WTC11 (cell line): Measurements from ENCODE around the gene GRM7. TPM values are rescaled to one million over a fixed set of nuclear protein-coding genes. Genes with fewer than 3 reads are reported as not detected.

Experiments
- ATAC-seq: fragments of 200-7000 bp; cut with Tn5 transposase; 2 replicates; pipeline ENCODE4 v1.10.0; 2021; ENCODE audit warnings: mild to moderate bottlenecking, moderate library complexity
- CTCF ChIA-PET: fragments of 300-600 bp; sonication (Branson Sonifier 250); formaldehyde crosslinking; loops from one replicate; lab custom pipeline; 2021; ENCODE audit warnings: antibody characterized with exemption; lab: Charles Lee
- POLR2A ChIA-PET: fragments of 350-600 bp; sonication (Branson Sonifier 250); formaldehyde crosslinking; loops from one replicate; lab custom pipeline; 2021; ENCODE audit warnings: antibody characterized with exemption; lab: Charles Lee
- DNase-seq: peaks from one replicate; pipeline ENCODE4 v3.0.0; 2021; ENCODE audit warnings: low spot score
- H3K27ac Mint-ChIP-seq: 2 replicates; pipeline ENCODE4 v1.8.0; 2021; ENCODE audit warnings: mixed read lengths
- H3K27me3 Mint-ChIP-seq: 2 replicates; pipeline ENCODE4 v1.8.0; 2021; ENCODE audit warnings: low read depth, mild to moderate bottlenecking, moderate library complexity, mixed read lengths
- H3K36me3 Mint-ChIP-seq: 2 replicates; pipeline ENCODE4 v1.8.0; 2021; ENCODE audit warnings: mixed read lengths
- H3K4me1 Mint-ChIP-seq: 2 replicates; pipeline ENCODE4 v1.8.0; 2022; ENCODE audit warnings: mixed read lengths
- H3K4me3 Mint-ChIP-seq: 2 replicates; pipeline ENCODE4 v1.8.0; 2021; ENCODE audit warnings: mild to moderate bottlenecking, moderate library complexity, mixed read lengths
- H3K9me3 Mint-ChIP-seq: 2 replicates; pipeline ENCODE4 v1.8.0; 2021; ENCODE audit warnings: mixed read lengths
- EMX1 ChIP-seq: fragments of 250-450 bp; sonication (Bioruptor Pico); IDR thresholded peaks from 2 replicates; pipeline ENCODE4 v1.8.0; 2021; ENCODE audit warnings: mild to moderate bottlenecking
- ESRRA ChIP-seq: sonication (generic); formaldehyde crosslinking; IDR thresholded peaks from 2 replicates; pipeline ENCODE4 v1.8.1; 2022; ENCODE audit warnings: mild to moderate bottlenecking, missing genetic modification reagents, borderline replicate concordance
- FOXJ3 ChIP-seq: sonication (generic); formaldehyde crosslinking; IDR thresholded peaks from 2 replicates; pipeline ENCODE4 v1.9.0; 2021; ENCODE audit warnings: missing genetic modification reagents, mild to moderate bottlenecking, borderline replicate concordance
- FOXK1 ChIP-seq: sonication (generic); formaldehyde crosslinking; IDR thresholded peaks from 2 replicates; pipeline ENCODE4 v1.8.0; 2022; ENCODE audit warnings: mild to moderate bottlenecking, moderate library complexity, missing genetic modification reagents
- GABPB1 ChIP-seq: sonication (generic); formaldehyde crosslinking; IDR thresholded peaks from 2 replicates; pipeline ENCODE4 v1.8.1; 2023; ENCODE audit warnings: mild to moderate bottlenecking, missing genetic modification reagents
- GTF2I ChIP-seq: fragments of 250-450 bp; sonication (Bioruptor Pico); conservative IDR thresholded peaks from 2 replicates; pipeline ENCODE4 v1.4.0; 2021; ENCODE audit warnings: mild to moderate bottlenecking
- IRF2 ChIP-seq: sonication (generic); formaldehyde crosslinking; IDR thresholded peaks from 2 replicates; pipeline ENCODE4 v1.8.0; 2022; ENCODE audit warnings: low read depth, missing genetic modification reagents, borderline replicate concordance
- JAZF1 ChIP-seq: fragments of 250-450 bp; sonication (Bioruptor Pico); IDR thresholded peaks from 2 replicates; pipeline ENCODE4 v1.9.0; 2021; ENCODE audit warnings: moderate library complexity, mild to moderate bottlenecking, inconsistent platforms
- JUN ChIP-seq: sonication (generic); formaldehyde crosslinking; IDR thresholded peaks from 2 replicates; pipeline ENCODE4 v1.8.0; 2023; ENCODE audit warnings: mild to moderate bottlenecking, missing genetic modification reagents
- MXD4 ChIP-seq: fragments of 250-450 bp; sonication (Bioruptor Pico); IDR thresholded peaks from 2 replicates; pipeline ENCODE4 v1.8.0; 2021; ENCODE audit warnings: mild to moderate bottlenecking, moderate library complexity, borderline replicate concordance
- NR2C2 ChIP-seq: sonication (generic); formaldehyde crosslinking; IDR thresholded peaks from 2 replicates; pipeline ENCODE4 v1.8.0; 2022; ENCODE audit warnings: mild to moderate bottlenecking, missing genetic modification reagents
- OVOL2 ChIP-seq: fragments of 250-450 bp; sonication (Bioruptor Pico); IDR thresholded peaks from 2 replicates; pipeline ENCODE4 v1.9.0; 2021; ENCODE audit warnings: mild to moderate bottlenecking, borderline replicate concordance
- PRRX2 ChIP-seq: fragments of 250-450 bp; sonication (Bioruptor Pico); IDR thresholded peaks from 2 replicates; pipeline ENCODE4 v1.8.0; 2021; ENCODE audit warnings: mild to moderate bottlenecking
- RELA ChIP-seq: sonication (generic); formaldehyde crosslinking; IDR thresholded peaks from 2 replicates; pipeline ENCODE4 v1.8.1; 2022; ENCODE audit warnings: missing genetic modification reagents, mild to moderate bottlenecking, borderline replicate concordance
- SMAD3 ChIP-seq: sonication (generic); formaldehyde crosslinking; IDR thresholded peaks from 2 replicates; pipeline ENCODE4 v1.8.0; 2022; ENCODE audit warnings: missing genetic modification reagents, mild to moderate bottlenecking, borderline replicate concordance
- SOX15 ChIP-seq: fragments of 250-450 bp; sonication (Bioruptor Pico); IDR thresholded peaks from 2 replicates; pipeline ENCODE4 v1.9.0; 2021; ENCODE audit warnings: mild to moderate bottlenecking
- ZNF121 ChIP-seq: sonication (generic); formaldehyde crosslinking; IDR thresholded peaks from 2 replicates; pipeline ENCODE4 v1.8.0; 2023; ENCODE audit warnings: missing genetic modification reagents
- ZNF138 ChIP-seq: sonication (generic); formaldehyde crosslinking; conservative IDR thresholded peaks from 2 replicates; pipeline ENCODE4 v1.8.1; 2022; ENCODE audit warnings: mild to moderate bottlenecking, moderate library complexity, missing genetic modification reagents
- ZNF232 ChIP-seq: sonication (generic); formaldehyde crosslinking; IDR thresholded peaks from 2 replicates; pipeline ENCODE4 v1.8.0; 2022; ENCODE audit warnings: mild to moderate bottlenecking, missing genetic modification reagents
- ZNF423 ChIP-seq: fragments of 250-450 bp; sonication (Bioruptor Pico); IDR thresholded peaks from 2 replicates; pipeline ENCODE4 v2.1.2; 2022; ENCODE audit warnings: mild to moderate bottlenecking, moderate library complexity
- ZNF671 ChIP-seq: fragments of 250-450 bp; sonication (Bioruptor Pico); IDR thresholded peaks from 2 replicates; pipeline ENCODE4 v1.8.0; 2021; ENCODE audit warnings: mild to moderate bottlenecking
- total RNA-seq: library from RNA; stranded (reverse); gene quantifications from 3 replicates; pipeline ENCODE4 v1.2.3, GENCODE V29; 2021
- TF ChIP-seq, protein P1 (sequence below): sonication (generic); formaldehyde crosslinking; IDR thresholded peaks from 2 replicates; pipeline ENCODE4 v1.8.1; 2022; ENCODE audit warnings: missing genetic modification reagents, borderline replicate concordance
- TF ChIP-seq, protein P2 (sequence below): sonication (generic); formaldehyde crosslinking; IDR thresholded peaks from 2 replicates; pipeline ENCODE4 v1.8.0; 2023; ENCODE audit warnings: missing genetic modification reagents
- TF ChIP-seq, protein P3 (sequence below): sonication (generic); formaldehyde crosslinking; IDR thresholded peaks from 2 replicates; pipeline ENCODE4 v1.8.1; 2023; ENCODE audit warnings: mild to moderate bottlenecking, missing genetic modification reagents, moderate library complexity
- TF ChIP-seq, protein P4 (sequence below): sonication (generic); formaldehyde crosslinking; IDR thresholded peaks from 2 replicates; pipeline ENCODE4 v1.8.0; 2022; ENCODE audit warnings: mild to moderate bottlenecking, missing genetic modification reagents
- TF ChIP-seq, protein P5 (sequence below): fragments of 250-450 bp; sonication (Bioruptor Pico); conservative IDR thresholded peaks from 2 replicates; pipeline ENCODE4 v1.9.0; 2021; ENCODE audit warnings: mild to moderate bottlenecking
- TF ChIP-seq, protein P6 (sequence below): sonication (generic); formaldehyde crosslinking; IDR thresholded peaks from 2 replicates; pipeline ENCODE4 v1.8.0; 2022; ENCODE audit warnings: missing genetic modification reagents

GRM7 gene
- total RNA-seq, 1 experiment from 2014 or later: 0.42 TPM

DNA sequence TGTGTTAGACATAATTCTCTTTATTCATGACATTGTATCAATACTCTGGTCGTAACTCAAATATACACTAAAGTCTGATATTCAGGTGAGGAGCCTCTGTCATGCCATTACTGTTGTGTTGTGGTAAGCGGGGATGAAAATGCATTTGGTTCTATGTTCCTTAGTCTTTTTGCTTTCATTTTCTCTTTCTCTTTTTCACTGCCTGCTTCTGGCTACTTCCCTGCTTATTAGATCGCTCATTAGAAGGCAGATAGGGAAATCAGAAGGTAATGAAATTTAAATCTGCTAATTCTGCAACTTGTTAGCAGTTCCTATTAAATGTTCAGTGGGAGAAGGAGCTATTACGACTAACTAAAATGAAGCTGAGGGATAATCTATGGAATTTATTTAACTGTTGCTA is 345.0 kb downstream of the GRM7 start:
- ChIA-PET CTCF (no interaction called here), POLR2A (no interaction called here)
- Mint-ChIP-seq H3K4me1 (peaks cover 9% of the 10 kb centered on the region), H3K9me3 (peaks cover 6% of the 10 kb centered on the region), H3K4me3 (no peak overlapping the region), H3K27ac (no peak overlapping the region), H3K27me3 (no peaks in the 10 kb centered on the region), H3K36me3 (no peaks in the 10 kb centered on the region)
- DNase-seq: no peak
- TF ChIP-seq FOXJ3 (CRISPR knock-in tag) (no peak), RELA (CRISPR knock-in tag) (no peak), EMX1 (CRISPR knock-in tag) (no peak), PRRX2 (no peak), SOX15 (CRISPR knock-in tag) (no peak), MXD4 (no peak), ZNF121 (CRISPR knock-in tag) (no peak), ZNF138 (CRISPR knock-in tag) (no peak), ZNF423 (CRISPR knock-in tag) (no peak), JUN (no peak), NR2C2 (CRISPR knock-in tag) (no peak), GABPB1 (no peak), GTF2I (CRISPR knock-in tag) (no peak), SMAD3 (CRISPR knock-in tag) (no peak), ZNF671 (CRISPR knock-in tag) (no peak)
- TF ChIP-seq, protein P1, sequence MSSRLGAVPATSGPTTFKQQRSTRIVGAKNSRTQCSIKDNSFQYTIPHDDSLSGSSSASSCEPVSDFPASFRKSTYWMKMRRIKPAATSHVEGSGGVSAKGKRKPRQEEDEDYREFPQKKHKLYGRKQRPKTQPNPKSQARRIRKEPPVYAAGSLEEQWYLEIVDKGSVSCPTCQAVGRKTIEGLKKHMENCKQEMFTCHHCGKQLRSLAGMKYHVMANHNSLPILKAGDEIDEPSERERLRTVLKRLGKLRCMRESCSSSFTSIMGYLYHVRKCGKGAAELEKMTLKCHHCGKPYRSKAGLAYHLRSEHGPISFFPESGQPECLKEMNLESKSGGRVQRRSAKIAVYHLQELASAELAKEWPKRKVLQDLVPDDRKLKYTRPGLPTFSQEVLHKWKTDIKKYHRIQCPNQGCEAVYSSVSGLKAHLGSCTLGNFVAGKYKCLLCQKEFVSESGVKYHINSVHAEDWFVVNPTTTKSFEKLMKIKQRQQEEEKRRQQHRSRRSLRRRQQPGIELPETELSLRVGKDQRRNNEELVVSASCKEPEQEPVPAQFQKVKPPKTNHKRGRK: no peak
- TF ChIP-seq, protein P2, sequence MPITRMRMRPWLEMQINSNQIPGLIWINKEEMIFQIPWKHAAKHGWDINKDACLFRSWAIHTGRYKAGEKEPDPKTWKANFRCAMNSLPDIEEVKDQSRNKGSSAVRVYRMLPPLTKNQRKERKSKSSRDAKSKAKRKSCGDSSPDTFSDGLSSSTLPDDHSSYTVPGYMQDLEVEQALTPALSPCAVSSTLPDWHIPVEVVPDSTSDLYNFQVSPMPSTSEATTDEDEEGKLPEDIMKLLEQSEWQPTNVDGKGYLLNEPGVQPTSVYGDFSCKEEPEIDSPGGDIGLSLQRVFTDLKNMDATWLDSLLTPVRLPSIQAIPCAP (CRISPR knock-in tag): no peak
- TF ChIP-seq, protein P3, sequence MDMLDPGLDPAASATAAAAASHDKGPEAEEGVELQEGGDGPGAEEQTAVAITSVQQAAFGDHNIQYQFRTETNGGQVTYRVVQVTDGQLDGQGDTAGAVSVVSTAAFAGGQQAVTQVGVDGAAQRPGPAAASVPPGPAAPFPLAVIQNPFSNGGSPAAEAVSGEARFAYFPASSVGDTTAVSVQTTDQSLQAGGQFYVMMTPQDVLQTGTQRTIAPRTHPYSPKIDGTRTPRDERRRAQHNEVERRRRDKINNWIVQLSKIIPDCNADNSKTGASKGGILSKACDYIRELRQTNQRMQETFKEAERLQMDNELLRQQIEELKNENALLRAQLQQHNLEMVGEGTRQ (CRISPR knock-in tag): no peak
- TF ChIP-seq, protein P4, sequence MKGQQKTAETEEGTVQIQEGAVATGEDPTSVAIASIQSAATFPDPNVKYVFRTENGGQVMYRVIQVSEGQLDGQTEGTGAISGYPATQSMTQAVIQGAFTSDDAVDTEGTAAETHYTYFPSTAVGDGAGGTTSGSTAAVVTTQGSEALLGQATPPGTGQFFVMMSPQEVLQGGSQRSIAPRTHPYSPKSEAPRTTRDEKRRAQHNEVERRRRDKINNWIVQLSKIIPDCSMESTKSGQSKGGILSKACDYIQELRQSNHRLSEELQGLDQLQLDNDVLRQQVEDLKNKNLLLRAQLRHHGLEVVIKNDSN: no peak
- TF ChIP-seq, protein P5, sequence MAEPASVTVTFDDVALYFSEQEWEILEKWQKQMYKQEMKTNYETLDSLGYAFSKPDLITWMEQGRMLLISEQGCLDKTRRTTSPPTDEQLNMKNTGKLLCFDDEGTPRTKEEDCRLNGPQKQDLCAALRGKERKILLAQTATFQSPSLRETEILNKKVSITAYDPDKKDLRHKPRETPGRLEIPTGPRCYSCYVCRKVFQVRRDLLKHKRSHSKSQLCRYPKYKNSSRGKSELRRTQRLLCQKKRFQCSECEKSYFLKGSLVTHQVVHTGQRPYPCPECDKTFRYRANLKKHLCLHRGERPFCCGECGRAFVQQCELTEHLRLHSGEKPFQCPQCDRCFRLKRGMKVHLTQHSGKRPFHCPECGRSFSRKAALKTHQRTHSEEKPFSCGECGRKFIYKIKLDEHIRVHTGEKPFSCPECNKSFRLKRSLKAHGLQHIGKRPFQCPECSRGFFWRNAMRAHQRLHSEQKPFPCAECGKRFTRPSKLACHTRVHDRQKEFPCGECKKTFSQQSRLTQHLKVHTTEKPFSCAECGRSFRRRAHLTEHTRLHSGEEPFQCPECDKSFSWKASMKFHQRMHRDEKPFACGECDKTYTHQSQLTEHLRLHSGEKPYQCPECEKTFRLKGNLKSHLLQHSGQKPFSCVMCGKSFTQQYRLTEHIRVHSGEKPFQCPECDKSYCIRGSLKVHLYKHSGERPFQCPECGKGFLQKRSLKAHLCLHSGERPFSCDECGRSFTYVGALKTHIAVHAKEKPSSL (CRISPR knock-in tag): no peak
- ATAC-seq: no peak

DNA sequence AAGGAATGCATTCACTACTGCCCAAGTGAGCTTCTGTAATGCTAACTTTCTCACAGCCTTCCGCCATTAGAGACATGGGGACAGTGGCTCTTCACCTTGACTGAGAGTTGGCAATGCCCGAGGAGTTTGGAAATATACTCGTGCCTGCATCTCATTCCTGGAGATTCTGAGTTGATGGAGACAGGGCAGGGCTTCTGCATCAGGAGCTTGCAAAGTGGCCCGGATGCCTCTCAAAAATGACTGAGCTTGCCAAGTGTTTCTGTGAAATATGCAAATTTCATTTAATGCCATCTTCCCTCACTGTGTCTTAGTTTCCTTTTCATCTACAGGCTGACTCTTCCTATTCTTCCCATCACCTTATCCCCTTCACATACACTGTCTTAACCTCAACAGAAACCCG is 346.2 kb downstream of the GRM7 start:
- POLR2A ChIA-PET: no interaction called here
- no peak for ATAC-seq
- DNase-seq: no peak
- no peak overlapping the region for H3K27ac Mint-ChIP-seq
- peaks cover 6% of the 10 kb centered on the region for H3K9me3 Mint-ChIP-seq
- H3K36me3 Mint-ChIP-seq: no peaks in the 10 kb centered on the region
- H3K4me1 Mint-ChIP-seq: peaks cover 9% of the 10 kb centered on the region
- no peak overlapping the region for H3K4me3 Mint-ChIP-seq
- CTCF ChIA-PET: no interaction called here
- no peaks in the 10 kb centered on the region for H3K27me3 Mint-ChIP-seq
- TF ChIP-seq IRF2 (CRISPR knock-in tag) (no peak), JAZF1 (CRISPR knock-in tag) (no peak), ESRRA (CRISPR knock-in tag) (no peak), NR2C2 (CRISPR knock-in tag) (no peak), ZNF232 (CRISPR knock-in tag) (no peak), FOXK1 (CRISPR knock-in tag) (no peak), ZNF671 (CRISPR knock-in tag) (no peak), PRRX2 (no peak), ZNF423 (CRISPR knock-in tag) (no peak), OVOL2 (CRISPR knock-in tag) (no peak), FOXJ3 (CRISPR knock-in tag) (no peak)
- TF ChIP-seq, protein P6, sequence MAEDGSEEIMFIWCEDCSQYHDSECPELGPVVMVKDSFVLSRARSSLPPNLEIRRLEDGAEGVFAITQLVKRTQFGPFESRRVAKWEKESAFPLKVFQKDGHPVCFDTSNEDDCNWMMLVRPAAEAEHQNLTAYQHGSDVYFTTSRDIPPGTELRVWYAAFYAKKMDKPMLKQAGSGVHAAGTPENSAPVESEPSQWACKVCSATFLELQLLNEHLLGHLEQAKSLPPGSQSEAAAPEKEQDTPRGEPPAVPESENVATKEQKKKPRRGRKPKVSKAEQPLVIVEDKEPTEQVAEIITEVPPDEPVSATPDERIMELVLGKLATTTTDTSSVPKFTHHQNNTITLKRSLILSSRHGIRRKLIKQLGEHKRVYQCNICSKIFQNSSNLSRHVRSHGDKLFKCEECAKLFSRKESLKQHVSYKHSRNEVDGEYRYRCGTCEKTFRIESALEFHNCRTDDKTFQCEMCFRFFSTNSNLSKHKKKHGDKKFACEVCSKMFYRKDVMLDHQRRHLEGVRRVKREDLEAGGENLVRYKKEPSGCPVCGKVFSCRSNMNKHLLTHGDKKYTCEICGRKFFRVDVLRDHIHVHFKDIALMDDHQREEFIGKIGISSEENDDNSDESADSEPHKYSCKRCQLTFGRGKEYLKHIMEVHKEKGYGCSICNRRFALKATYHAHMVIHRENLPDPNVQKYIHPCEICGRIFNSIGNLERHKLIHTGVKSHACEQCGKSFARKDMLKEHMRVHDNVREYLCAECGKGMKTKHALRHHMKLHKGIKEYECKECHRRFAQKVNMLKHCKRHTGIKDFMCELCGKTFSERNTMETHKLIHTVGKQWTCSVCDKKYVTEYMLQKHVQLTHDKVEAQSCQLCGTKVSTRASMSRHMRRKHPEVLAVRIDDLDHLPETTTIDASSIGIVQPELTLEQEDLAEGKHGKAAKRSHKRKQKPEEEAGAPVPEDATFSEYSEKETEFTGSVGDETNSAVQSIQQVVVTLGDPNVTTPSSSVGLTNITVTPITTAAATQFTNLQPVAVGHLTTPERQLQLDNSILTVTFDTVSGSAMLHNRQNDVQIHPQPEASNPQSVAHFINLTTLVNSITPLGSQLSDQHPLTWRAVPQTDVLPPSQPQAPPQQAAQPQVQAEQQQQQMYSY (CRISPR knock-in tag): no peak
